GM12864 (cell line): ENCODE measurements around the gene YTHDF1.

Experiments used
- DNase-seq: peaks from one replicate; pipeline ENCODE4 v3.0.0-alpha.2; 2011; ENCODE audit warnings: low read depth
- H3K4me3 ChIP-seq: 2 replicates; pipeline ENCODE4 v1.5.1; 2011; ENCODE audit warnings: mild to moderate bottlenecking, low read depth, low read length, control low read depth
- TF ChIP-seq, protein P1 (sequence below): IDR thresholded peaks from 2 replicates; pipeline ENCODE4 v1.5.1; 2011; ENCODE audit warnings: low read depth, mild to moderate bottlenecking, moderate library complexity, low read length, control low read depth, inconsistent platforms; ENCODE audit errors: missing control alignments

YTHDF1 gene

GRCh38 chr20:63248835-63249591 lies 33.1 kb upstream of the YTHDF1 start:
- TF ChIP-seq, protein P1, sequence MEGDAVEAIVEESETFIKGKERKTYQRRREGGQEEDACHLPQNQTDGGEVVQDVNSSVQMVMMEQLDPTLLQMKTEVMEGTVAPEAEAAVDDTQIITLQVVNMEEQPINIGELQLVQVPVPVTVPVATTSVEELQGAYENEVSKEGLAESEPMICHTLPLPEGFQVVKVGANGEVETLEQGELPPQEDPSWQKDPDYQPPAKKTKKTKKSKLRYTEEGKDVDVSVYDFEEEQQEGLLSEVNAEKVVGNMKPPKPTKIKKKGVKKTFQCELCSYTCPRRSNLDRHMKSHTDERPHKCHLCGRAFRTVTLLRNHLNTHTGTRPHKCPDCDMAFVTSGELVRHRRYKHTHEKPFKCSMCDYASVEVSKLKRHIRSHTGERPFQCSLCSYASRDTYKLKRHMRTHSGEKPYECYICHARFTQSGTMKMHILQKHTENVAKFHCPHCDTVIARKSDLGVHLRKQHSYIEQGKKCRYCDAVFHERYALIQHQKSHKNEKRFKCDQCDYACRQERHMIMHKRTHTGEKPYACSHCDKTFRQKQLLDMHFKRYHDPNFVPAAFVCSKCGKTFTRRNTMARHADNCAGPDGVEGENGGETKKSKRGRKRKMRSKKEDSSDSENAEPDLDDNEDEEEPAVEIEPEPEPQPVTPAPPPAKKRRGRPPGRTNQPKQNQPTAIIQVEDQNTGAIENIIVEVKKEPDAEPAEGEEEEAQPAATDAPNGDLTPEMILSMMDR = no peak
- DNase-seq = no peak
- H3K4me3 ChIP-seq = no peak overlapping the region

DNA sequence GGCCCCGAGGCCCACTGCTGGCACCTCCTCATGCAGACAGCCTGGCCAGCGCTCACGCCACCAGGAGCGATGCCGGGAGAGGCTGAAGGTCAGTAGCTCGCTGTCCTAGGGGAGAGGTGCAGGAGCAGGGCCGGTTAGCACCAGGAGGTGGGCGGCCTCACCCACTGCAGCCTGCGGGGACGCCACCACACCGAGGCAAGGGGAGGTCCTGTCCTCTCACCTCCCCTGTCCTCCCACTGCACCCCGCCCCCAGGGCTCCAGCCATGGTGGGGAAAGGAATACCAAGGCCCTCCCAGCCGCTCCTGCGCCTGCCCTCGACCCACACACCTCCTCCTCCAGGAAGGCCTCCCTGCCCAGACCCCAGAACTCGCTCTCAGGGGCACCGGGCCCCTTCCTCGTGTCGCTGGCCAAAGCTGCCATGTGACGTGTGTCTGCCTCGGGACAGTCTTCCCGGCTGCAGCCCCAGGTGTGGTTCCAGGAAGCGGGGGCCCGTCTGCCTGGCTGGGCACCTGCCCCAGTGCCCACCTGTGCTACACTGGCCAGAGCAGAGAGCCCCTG lies 31.8 kb upstream of the YTHDF1 start:
- DNase-seq = no peak
- TF ChIP-seq, protein P1 = no peak
- H3K4me3 ChIP-seq = no peak overlapping the region

DNA sequence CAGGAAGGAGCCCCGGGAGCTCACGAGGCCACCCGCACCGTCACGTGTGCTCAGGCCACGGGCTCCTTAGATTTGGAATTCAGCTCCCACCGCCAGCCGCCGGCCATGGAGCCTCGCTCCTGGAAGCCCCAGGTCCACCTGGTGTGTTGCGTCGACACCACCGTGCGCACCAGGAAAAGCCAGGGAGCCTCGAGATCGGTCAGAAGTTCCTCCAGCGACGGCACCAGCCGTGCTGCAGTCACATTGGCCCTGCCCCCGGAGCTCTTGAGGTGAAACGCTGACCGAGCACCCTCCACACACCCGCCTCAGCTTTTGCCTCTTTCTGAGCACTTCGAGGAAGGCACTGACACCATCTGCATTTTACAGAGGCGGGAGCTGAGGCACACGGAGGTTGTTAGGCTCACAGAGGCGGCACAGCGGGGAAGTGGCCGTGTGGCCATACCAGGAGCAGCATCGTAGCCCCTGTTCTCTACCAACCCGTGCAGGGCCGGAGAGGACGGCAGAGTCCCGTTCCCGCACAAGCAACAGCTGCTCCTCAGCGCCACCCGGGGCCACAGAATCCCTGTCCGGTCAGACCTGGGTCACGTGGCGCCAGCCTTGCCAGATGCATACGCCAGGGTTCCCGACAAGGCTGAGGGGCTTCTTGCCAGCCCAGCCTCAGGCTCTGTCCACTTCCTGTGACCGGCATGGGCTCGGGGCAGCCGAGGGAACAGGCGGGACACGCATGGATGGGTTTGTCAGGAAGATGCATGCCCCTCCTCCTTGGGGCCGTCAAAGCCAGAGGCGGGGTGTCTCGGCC lies 30.8 kb upstream of the YTHDF1 start:
- TF ChIP-seq, protein P1 = no peak
- no peak for DNase-seq
- H3K4me3 ChIP-seq = no peak overlapping the region

DNA sequence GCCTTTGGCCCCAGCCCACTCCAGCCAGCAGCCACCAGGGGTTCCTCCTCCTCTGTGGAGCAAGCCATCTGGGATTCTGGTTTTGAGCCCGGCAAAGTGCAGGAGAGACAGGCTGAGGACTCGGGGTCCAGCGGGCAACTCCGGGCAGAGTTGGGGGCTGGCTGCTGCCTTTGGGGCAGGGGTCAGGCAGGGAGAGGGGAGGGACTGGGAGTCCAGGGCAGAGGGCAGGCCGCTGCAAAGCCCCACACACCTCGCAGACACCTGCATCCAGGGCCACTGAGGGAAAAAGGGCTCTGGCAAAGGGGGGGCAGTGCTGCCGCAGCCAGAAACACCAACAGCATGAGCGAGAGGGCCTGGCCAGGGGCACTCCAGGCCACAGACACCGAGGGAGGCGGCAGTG lies 28.5 kb upstream of the YTHDF1 start:
- TF ChIP-seq, protein P1 = no peak
- no peak overlapping the region for H3K4me3 ChIP-seq
- DNase-seq = no peak

DNA sequence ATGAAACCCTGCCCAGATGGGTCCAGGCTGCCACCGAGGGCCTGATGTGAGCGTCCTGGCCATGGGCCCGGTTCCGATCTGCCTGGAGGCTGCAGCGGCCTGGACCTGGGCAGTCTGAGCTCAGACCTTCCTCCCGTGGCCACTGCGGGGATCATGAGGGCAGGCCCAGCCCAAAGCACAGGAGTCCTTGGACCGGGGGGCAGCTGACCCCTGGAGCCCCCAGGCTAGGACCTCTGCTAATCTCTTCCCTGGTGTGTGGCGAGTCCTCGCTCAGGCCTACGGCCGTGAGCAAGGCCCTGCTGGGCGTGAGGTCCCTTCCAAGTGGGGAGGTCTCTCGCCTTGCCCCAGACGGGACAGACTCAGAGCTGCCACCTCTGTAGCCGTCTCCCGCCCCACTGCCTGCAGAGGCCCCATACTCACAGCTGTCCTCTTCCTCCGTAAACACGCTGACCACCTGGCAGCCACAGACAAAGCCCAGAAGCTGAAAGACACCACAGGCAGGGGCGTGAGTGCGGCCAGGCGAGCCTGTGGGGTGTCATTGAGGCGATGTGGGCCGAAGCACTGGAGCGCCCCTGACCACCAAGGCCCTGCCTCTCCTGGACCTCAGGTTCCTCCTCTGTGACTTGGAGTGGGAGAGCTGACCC lies 27.8 kb upstream of the YTHDF1 start:
- no peak for DNase-seq
- TF ChIP-seq, protein P1 = no peak
- no peak overlapping the region for H3K4me3 ChIP-seq

DNA sequence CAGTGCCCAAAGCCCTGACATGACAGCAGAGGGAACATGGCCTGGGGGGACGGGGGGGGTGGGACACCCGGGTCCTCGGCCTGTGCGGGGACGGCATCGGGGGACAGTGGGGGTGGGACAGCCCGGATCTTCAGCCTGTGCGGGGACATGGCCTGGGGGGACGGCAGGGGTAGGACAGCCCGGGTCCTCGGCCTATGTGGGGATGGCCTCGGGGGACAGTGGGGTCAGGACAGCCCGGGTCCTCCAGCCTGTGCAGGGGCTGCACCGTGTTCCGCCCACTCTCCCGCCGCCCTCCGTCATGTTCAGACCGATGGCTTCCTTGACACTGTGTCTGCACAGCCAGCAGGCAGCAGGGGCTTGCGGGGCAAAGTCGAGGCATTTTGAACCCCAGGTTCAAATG lies 26.8 kb upstream of the YTHDF1 start:
- H3K4me3 ChIP-seq = no peak overlapping the region
- TF ChIP-seq, protein P1 = no peak
- DNase-seq = no peak
